Endothelial cell of umbilical vein (primary cell): Measurements from ENCODE around the gene POU6F2.

Experiments
- EZH2 ChIP-seq: IDR thresholded peaks from 2 replicates; pipeline ENCODE4 v1.6.1; 2012; ENCODE audit warnings: borderline replicate concordance, low read depth, mild to moderate bottlenecking, moderate library complexity, low read length, inconsistent platforms; ENCODE audit not compliant: severe bottlenecking
- FOS ChIP-seq: IDR thresholded peaks from 2 replicates; pipeline ENCODE4 v1.6.1; 2011; ENCODE audit warnings: mild to moderate bottlenecking, low read length, moderate library complexity, borderline replicate concordance; ENCODE audit not compliant: insufficient read depth
- MYC ChIP-seq: IDR thresholded peaks from one replicate; pipeline ENCODE4 v1.6.1; 2011; ENCODE audit warnings: mild to moderate bottlenecking, low read depth, low read length
- POLR2A ChIP-seq: IDR thresholded peaks from 2 replicates; pipeline ENCODE4 v1.6.1; 2012; ENCODE audit warnings: low read depth, mild to moderate bottlenecking, control low read depth, low read length
- POLR2AphosphoS5 ChIP-seq: IDR thresholded peaks from 2 replicates; pipeline ENCODE4 v1.6.1; 2012; ENCODE audit warnings: low read depth, mild to moderate bottlenecking, control low read depth, low read length, moderate library complexity; ENCODE audit not compliant: insufficient read depth
- TF ChIP-seq, protein P1 (sequence below), 2 donors: IDR thresholded peaks; 1 replicate in 1 of 2; 2 replicates in 1 of 2; pipeline ENCODE4 v1.5.1; 2011; ENCODE audit warnings: low read length in 2 of 2, mild to moderate bottlenecking in 2 of 2, moderate library complexity in 2 of 2, control low read depth in 1 of 2, inconsistent platforms in 1 of 2, low read depth in 1 of 2; ENCODE audit not compliant: insufficient read depth in 1 of 2; ENCODE audit errors: extremely low read depth in 1 of 2

DNA sequence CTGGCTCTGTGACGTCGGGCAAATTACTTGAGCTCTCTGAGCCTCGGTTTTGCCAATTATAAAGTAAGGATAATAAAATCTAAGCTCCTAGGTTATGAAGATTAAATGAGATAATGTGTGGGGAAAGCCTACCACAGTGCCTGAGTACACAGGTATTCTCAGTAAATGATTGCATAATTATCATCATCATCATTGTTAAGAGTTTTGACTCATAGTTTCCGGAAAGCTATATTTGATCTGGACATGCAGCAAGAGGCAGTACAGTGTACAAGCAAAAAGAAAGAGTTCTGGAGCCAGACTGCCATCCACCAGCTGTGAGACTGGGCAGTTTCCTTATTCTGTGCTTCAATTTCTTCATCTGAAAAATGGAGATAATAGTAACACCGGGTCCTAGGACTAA is 432.9 kb downstream of the POU6F2 start:
- TF ChIP-seq POLR2A, result no peak
- TF ChIP-seq, protein P1, sequence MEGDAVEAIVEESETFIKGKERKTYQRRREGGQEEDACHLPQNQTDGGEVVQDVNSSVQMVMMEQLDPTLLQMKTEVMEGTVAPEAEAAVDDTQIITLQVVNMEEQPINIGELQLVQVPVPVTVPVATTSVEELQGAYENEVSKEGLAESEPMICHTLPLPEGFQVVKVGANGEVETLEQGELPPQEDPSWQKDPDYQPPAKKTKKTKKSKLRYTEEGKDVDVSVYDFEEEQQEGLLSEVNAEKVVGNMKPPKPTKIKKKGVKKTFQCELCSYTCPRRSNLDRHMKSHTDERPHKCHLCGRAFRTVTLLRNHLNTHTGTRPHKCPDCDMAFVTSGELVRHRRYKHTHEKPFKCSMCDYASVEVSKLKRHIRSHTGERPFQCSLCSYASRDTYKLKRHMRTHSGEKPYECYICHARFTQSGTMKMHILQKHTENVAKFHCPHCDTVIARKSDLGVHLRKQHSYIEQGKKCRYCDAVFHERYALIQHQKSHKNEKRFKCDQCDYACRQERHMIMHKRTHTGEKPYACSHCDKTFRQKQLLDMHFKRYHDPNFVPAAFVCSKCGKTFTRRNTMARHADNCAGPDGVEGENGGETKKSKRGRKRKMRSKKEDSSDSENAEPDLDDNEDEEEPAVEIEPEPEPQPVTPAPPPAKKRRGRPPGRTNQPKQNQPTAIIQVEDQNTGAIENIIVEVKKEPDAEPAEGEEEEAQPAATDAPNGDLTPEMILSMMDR (IDR thresholded peaks at IDR 0.05; ENCODE audit: extremely low read depth in 1 of 2, insufficient read depth in 1 of 2, low read depth in 1 of 2, low read length in 2 of 2), result no peak
- no peak for TF ChIP-seq EZH2
- no peak for TF ChIP-seq POLR2AphosphoS5
- TF ChIP-seq FOS, result no peak
- TF ChIP-seq MYC, result no peak
